ENCODE results near the gene SLC35A5.

Gene SLC35A5

DNA sequence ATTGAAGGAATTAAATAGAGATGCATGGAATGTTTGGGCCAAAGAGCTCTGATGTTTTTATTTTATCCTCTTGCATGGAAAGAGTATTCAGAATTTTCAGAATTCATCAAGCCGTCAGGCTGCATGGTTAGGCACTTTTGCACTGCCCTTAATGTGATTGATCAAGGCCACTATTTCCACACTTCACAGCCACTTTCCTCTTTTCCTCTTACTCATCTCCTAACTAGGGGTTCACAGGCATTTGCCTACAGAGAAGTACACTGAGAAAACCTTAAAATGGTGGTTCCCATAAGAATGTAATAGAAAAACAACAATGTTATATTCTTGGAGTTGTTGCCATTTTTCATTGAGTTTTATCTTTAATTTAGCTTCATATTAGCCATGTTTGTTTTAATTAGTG lies 10.9 kb downstream of the SLC35A5 start:
- DNase-seq (ENCODE audit: low spot score) = no peak

DNA sequence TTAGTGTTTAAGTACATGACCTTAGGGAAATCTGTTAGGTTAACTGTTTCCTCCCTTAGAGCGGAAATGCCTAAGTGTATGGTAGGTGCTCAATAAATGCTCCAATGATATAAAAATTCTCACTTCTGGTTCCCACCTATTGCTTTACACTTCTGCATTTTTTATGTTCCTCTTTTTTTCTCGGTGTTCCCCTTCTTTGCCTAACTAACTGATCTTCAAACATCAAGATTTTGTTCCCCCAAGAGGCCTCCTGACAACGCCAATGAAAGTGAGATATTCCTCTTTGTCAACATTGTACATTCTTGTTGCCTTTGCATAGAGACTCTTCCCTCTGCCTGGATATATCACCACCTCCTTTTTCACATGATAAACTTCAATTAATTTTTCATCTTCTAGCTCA lies 17.4 kb downstream of the SLC35A5 start:
- no peak for DNase-seq (ENCODE audit: low spot score)

DNA sequence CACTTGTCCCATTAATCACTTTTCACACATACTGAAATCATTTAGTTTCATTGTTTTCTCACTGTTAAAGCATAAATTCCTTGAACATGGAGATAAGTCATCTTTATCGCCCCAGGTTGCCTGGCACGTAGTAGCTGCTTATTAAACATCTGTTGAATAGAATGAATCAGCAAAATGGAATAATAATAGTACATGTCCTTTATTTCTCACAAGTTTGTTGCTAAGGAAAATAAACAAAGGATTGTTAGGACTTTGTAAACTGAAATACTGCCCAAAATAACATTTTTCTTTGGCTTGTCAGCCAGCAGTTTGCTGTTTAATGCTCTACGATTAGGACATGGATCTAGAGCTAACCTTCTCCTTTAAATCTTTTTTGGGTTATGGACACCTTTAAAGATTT lies 17.9 kb downstream of the SLC35A5 start:
- no peak for DNase-seq (ENCODE audit: low spot score)

DNA sequence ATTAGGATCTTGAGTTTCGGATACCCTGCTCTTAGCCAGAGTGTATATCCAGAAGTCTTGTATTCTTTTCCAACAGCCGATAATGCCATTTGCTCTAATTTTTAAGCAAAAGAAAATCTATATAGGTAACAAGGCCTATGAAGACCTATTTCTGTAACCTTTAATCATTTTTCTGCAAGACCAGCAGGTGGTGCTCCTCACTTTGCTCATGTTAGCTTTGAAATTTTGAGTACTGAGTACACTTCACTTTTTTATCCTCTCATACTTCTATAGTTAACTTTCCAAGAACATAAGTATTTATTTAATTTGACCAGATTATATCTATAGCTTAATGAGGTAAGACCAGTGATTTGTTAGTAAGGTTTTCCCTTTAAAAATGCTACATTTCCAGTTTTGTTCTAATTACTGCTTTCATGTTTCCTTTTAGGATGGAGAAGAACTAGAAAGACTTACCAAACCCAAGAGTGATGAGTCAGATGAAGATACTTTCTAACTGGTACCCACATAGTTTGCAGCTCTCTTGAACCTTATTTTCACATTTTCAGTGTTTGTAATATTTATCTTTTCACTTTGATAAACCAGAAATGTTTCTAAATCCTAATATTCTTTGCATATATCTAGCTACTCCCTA lies 20.5 kb downstream of the SLC35A5 start:
- DNase-seq (ENCODE audit: low spot score) = peak; percentile 40

DNA sequence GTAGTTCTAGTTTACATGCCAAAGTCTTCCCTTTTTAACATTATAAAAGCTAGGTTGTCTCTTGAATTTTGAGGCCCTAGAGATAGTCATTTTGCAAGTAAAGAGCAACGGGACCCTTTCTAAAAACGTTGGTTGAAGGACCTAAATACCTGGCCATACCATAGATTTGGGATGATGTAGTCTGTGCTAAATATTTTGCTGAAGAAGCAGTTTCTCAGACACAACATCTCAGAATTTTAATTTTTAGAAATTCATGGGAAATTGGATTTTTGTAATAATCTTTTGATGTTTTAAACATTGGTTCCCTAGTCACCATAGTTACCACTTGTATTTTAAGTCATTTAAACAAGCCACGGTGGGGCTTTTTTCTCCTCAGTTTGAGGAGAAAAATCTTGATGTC lies 21.3 kb downstream of the SLC35A5 start:
- DNase-seq (ENCODE audit: low spot score) = no peak

DNA sequence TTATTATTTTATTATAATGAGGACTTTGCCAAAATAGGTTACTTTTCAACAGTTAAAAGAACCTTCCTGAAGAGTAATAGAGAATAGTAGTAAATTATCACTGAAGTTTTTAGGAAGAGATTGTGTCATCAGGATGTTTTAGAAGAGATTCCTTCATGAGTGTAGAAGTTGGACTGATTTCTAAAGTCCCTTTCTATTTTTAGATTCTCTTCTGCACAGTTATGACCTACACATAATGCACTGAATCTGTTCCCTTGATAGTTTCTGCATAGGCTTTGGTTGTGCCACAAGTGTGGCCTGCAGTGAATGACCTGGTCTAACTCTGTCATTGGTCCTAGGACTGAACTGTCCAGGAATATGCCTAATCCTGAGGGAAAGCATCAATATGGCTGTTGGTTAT lies 23.9 kb downstream of the SLC35A5 start:
- DNase-seq (ENCODE audit: low spot score) = no peak

DNA sequence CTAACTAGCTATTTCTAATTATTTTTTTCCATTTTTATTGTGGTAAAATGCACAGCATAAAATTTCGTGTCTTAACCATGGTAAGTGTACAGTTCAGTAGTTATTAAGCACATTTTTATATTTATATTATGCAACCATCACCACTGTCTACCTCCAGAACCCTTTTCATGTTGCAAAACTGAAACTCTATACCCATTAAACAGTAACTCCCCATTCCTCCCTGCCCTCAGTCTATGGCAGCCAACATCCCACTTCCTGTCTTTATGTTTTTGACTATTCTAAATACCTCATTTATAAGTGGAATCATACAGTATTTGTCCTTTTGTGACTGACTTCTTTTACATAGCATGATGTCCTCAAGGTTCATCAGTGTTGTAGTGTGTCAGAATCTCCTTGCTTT lies 25.5 kb downstream of the SLC35A5 start:
- DNase-seq (ENCODE audit: low spot score) = no peak

DNA sequence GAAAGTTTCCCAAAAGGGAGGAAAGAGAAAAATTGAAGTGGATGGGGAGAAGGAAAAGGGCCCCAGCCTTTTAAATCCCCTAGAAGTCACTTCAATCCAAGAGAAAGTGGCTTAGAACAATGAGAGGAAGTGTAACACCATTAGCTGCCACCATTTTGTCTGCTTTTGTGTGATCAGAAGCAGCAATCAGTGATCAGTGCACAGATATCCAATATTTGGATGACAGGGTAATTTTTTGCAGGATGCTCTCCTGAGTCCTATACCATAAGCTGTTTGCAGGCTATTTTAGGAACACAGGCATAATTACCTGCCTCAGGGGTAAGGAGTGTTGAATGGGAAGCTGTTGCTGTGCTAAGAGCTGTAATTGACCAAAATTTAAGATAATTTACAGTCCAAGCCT lies 31.4 kb downstream of the SLC35A5 start:
- no peak for DNase-seq (ENCODE audit: low spot score)

DNA sequence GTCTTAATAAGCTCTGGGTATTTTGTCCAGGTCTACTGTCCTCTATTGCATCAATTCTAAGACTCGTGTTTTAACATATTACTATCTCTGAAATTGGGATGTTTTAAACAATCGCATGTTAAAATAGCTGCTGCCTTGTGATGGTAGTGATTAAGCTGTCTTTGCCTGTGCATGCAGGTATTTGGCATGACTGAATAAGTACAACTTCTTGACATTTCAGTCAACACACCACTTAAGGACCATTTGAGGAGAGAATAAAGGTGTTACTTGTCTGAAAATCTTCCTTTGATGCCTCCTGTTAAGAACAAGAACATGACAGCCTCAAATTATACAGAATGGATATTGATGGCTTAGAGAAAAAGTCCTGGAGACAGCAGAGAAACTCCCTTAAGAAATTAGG lies 33.0 kb downstream of the SLC35A5 start:
- no peak for DNase-seq (ENCODE audit: low spot score)

DNA sequence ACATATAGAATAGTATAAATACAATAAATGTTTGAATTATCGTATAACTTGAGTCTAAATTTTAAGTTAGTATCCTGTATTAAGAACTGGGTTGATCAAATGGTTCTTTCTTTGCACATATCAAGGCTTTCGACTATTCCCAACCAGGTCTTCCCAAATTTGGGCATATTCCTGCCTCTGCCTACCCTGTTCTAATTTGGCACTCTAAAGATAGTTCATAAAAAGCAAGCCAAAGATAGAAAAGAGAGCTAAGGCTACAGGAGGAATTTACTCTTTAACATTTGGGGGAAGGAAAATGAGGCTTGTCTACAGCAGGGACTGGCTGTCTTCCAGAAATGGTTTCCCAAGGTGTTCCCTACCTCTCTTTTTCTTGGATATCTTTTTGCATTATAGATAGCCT lies 36.1 kb downstream of the SLC35A5 start:
- DNase-seq (ENCODE audit: low spot score) = no peak

DNA sequence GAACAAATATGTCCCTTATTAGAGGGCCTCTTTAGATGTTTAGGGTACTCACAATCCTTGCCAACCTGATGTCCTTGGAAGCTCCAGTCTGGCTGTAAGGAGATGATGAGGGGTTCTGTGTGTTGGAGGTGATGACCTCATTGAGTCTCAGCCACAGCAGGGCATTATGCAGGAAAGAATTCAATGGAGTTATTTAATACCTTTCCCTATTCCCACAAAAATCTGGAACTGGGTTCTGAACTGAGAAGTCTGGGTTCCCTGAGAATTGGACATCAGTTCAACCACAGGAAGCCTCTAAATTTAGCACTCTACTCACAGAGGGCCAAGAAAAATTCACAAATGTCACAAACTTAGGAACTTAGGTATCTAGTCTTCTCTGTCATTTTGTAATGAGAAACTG lies 36.9 kb downstream of the SLC35A5 start:
- DNase-seq (ENCODE audit: low spot score) = no peak

DNA sequence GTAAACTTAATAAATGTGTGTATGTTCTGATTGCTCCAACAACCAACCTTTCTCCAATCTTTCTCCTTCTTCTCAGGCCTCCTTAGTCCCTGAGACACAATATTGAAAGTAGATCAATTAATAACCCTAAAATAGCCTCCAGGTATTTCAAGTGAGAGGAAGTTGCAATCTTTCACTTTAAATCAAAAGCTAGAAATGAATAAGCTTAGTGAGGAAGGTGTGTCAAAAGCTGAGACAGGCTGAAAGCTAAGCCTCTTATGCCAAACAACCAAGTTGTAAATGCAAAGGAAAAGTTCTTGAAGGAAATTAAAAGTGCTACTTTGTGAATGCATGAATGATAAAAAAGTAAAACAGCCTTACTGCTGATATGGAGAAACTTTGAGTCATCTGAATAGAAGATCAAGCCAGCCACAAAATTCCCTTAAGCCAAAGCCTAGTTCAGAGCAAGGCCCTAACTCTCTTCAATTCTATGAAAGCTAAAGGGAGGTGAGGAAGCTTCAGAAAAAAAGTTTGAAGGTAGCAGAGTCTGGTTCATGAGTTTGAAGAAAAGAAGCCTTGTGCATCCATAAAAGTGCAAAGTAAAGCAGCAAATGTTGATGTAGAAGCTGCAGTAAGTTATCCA lies 40.5 kb downstream of the SLC35A5 start:
- DNase-seq (ENCODE audit: low spot score) = no peak

DNA sequence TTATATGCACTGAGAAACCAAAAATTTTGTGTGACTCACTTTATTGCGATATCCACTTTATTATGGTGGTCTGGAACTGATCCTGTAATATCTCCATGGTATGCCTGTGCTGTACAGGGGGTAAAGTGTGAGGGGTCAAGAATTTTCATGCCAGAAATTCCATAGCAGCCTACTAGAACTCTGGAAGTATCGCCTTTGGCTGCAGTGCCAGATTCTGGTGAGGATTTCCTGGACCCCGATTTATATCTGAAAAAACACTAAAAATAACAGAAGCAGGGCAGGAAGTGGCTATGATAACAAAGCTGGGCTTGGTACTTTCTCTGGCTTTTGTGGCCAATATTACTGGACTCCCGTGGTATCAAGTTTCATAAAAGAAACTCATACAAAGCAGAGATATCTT lies 42.7 kb downstream of the SLC35A5 start:
- DNase-seq (ENCODE audit: low spot score) = no peak

DNA sequence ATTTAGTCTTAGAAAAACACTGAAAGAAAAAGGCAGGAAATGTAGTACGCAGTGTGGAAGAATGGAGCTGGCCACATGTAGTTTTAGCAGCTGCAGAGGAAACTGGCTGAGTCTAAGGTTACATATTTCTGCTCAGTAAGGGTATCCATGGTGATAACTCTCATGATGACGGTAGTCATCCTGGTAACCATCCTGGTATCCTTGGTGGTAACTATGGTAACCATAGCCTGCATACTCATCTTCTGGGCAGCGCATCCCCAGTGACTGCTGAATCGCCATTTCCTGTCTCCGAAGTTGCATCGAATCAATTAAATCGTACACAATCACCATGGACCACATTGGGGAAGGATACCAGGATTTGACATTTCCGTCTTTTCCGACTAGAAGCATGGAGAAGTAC lies 43.4 kb downstream of the SLC35A5 start:
- peak; percentile 55 for DNase-seq (ENCODE audit: low spot score)

DNA sequence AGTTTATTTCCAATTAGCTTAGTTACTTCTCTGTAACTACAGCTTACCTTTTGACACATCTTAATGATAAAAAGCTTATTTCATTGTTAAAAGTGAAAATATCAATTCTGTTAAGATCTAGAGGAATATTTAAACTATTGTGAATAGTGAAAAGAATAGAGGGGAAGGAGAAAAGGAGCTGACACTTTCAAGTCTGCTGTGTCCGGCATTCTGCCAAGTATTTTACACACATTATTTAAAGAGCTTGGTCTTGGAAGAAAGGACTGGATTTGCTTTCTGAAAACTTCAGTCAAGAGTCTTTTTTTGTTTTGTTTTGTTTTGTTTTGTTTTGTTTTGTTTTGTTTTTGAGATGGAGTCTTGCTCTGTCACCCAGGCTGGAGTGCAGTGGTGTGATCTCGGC lies 44.3 kb downstream of the SLC35A5 start:
- no peak for DNase-seq (ENCODE audit: low spot score)

DNA sequence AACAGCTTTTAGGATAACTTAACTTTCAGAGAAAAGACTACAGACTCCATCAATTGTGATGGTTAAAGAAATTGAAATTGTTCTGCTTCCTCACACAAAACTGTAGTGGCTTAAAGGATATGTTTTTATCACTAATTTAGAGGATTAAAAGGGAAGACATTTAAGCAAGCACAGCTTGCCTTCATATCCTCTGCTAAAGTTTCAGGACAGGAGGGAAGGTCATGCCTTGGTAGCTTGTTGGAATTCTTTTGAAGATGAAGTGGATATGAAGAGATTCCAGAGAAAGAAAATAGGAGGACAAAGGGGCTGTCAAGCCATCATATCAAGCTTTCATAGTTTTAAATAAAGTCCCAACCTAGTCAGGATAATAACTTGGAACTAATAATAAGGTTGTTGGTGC lies 46.0 kb downstream of the SLC35A5 start:
- no peak for DNase-seq (ENCODE audit: low spot score)

DNA sequence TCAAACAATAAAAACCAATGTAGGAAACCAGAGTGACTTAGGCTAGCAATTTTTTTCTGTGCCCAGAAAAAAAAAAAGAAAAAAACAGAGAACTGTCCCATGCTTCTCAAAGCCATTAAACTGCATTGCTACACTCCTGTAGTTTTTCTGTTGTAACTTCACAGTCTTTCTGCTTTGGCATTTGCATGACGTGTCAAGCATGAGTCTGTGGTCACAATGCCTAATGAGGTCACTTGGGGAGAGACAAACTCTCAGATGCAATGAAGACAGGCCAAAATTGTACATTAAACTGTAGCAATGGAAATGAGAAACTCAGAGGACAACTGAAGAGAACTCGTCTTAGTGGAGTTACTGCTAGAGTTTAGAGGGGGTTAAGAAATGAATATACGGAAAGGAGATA lies 48.3 kb downstream of the SLC35A5 start:
- DNase-seq (ENCODE audit: low spot score) = no peak

DNA sequence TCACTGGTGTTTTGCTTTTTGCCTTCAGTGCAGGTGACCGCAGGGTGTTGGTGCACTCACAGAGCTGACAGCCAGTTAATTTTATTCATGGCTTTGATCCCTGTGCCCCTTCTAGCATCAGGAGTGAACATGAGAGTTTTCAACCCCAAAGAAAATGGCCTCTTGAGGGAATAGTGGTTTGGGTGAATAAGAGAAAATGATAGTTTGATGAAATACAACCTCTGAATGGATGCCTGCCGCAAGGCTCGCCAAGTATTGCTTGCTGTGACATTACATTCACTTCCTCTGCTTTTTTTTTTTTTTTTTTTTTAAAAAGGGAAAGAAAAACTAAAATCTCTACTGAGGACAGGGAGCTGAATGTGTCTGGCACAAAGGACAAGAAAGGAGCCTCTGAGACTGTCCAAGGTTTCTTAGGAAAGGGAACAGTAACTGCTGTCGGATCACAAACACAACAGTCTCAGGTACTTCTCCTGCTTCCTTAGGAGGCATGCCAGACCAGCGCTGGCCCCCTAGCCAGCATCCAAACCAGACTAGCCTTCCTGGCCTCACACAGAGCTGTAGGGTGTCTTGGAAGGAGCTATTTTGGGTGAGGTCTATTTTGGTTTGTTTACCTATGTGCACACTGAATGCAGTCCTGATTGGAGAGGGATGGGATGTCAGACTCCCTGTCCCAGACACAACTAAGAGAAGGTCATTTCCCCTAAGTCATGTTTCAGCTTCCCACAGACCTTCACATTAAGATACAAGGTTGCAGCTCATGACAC lies 50.1 kb downstream of the SLC35A5 start:
- no peak for DNase-seq (ENCODE audit: low spot score)

DNA sequence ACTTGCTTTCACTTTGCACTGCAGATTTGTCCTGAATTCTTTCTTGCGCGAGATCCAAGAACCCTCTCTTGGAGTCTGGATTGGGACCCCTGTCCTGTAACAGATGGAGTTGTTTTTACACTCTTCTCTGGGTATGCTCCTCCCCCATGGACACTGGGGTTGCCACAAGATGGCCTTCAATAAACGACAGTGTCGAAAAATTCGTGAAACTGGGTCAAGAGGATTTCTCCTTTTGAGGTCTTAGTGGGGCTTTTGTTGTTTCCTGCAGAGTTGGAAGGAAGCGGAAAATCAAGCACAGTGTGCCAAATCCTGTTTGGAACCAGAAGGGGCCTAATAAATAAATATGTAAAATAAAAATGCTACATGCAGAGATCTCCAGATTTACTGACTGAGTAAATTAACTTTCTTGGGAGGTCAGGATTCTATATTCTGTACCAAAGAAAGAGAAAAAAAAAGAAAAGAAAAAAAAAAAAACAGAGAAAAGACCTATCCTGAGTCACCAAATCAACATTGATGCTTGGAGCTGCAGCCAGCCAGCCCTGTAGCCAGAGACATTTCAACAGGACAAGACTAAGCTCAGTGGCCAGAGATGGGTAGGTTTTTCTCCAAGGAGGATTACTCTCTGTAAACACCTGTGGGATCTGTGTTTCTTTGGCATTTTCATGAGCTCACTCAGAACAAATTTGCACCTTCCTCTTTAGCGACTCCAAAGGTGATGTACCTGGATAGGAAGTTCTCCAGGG lies 54.3 kb downstream of the SLC35A5 start:
- DNase-seq (ENCODE audit: low spot score) = no peak

DNA sequence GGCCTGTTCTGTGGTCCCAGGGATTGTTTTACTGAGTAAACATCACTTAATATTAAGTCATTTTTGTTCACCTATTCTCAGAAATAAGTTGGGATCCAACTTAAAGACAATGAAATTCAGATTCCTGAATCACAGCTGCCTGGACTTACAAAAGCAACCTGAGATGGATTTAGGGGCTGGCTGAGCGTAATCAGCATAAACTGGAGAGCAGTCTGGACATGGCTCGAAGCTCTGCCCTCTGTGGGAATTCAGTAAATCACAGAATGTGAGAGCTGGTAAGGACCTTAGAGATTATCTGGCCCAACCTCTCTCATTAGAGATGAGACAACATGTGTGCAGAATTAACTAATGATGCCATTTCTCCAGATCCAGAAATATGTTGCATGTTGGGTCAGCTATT lies 55.4 kb downstream of the SLC35A5 start:
- DNase-seq (ENCODE audit: low spot score) = no peak

DNA sequence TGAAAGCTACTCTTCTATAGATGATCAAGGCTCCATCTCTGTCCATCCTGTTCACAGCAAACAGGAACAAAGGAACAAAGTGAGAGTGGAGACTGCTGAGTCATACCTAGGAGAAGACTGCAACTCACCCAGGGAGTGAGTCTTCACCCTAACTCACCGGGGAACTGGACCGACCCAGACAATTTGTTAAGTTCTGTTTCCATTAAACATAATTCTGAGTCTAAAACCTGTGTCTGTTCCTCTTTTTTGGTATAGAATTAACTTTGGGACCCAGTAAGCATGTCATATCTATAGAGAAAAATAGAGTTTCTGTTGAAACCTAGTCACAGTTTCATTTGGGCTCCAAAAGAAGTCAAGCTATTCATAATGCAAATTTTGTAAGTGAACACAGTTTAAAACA lies 57.5 kb downstream of the SLC35A5 start:
- DNase-seq (ENCODE audit: low spot score) = no peak

DNA sequence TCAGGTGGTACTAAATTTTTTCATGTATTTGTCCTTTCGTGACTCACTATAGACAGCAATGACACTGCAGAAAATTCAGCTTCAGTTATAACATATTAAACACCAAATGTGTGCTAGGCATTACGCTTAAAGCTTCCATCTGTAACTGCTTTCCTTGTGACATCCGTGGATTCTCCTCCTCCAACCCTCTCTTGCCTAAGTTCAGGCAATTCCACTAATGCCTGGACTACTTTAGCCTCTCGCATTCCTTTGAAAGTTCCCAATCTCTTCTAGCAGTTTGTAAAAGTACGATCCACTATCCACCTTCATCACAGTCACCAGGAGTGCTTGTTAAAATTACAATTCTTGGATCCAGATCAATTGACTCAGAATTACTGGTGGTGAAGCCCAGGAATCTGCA lies 61.4 kb downstream of the SLC35A5 start:
- no peak for DNase-seq (ENCODE audit: low spot score)

DNA sequence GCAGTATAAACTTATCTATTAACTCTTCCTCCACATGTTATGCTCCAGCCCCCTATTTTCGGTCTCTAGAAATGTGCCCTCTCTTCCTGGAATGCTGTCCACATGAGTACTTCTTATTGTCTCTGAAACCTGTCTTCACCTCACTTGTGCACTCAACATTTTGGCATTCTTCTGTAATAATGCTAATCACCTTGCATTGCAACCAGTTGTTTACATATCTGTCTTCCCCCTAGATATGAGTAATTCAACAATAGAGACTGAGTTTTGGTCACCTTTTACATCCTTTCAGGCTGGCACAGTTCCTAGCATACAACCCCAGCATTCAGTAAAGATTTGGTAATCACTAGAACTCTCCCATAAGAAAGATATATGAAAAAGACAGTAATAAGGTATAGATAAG lies 61.9 kb downstream of the SLC35A5 start:
- no peak for DNase-seq (ENCODE audit: low spot score)
